Mononuclear cell (primary cell): ENCODE measurements around the gene RNF145. TPM values are rescaled to one million over a fixed set of nuclear protein-coding genes. Genes with fewer than 3 reads are reported as not detected.
"Not testable (repeated sequence)": the region's sequence is repeated elsewhere in the genome, so short reads cannot be mapped to it uniquely, and the experiment has no call there.

Experiments
- H3K27me3 ChIP-seq: 2 replicates; pipeline ENCODE4 v1.6.0; 2011; ENCODE audit warnings: low read length, control low read depth; ENCODE audit not compliant: insufficient read depth
- H3K4me1 ChIP-seq: 2 replicates; pipeline ENCODE4 v1.5.1; 2011; ENCODE audit warnings: mild to moderate bottlenecking, low read length, control low read depth; ENCODE audit not compliant: insufficient read depth
- H3K4me3 ChIP-seq: 2 replicates; pipeline ENCODE4 v1.5.1; 2011; ENCODE audit warnings: mild to moderate bottlenecking, low read length, moderate library complexity
- H3K9me3 ChIP-seq: 2 replicates; pipeline ENCODE4 v1.5.1; 2011; ENCODE audit warnings: low read depth, mild to moderate bottlenecking, control low read depth, low read length
- total RNA-seq: library from RNA; depleted of rRNA; stranded (reverse); fragments of >200 nt; gene quantifications from one replicate; pipeline ENCODE4 v1.2.3, GENCODE V29; 2012

The RNF145 gene
- total RNA-seq, 1 donor = 26.4 TPM

GRCh38 chr5:159230657-159231056 is 21.3 kb upstream of the RNF145 start:
- H3K4me3 ChIP-seq = no peak overlapping the region
- no peaks in the 10 kb centered on the region for H3K4me1 ChIP-seq
- H3K27me3 ChIP-seq = no peaks in the 10 kb centered on the region
- H3K9me3 ChIP-seq = no peaks in the 10 kb centered on the region

GRCh38 chr5:159228097-159228496 is 18.7 kb upstream of the RNF145 start:
- H3K9me3 ChIP-seq, H3K4me3 ChIP-seq, H3K4me1 ChIP-seq, H3K27me3 ChIP-seq: not testable (repeated sequence)

- H3K4me1 ChIP-seq = no peaks in the 10 kb centered on the region
- H3K9me3 ChIP-seq = no peaks in the 10 kb centered on the region
- H3K4me3 ChIP-seq = no peak overlapping the region
- H3K27me3 ChIP-seq = no peaks in the 10 kb centered on the region
These were observed 18.1 kb upstream of the RNF145 start for GRCh38 chr5:159227452-159227851.

GRCh38 chr5:159226451-159226850 is 17.1 kb upstream of the RNF145 start:
- no peaks in the 10 kb centered on the region for H3K4me1 ChIP-seq
- no peaks in the 10 kb centered on the region for H3K27me3 ChIP-seq
- no peaks in the 10 kb centered on the region for H3K9me3 ChIP-seq
- no peak overlapping the region for H3K4me3 ChIP-seq

GRCh38 chr5:159224471-159224870 is 15.1 kb upstream of the RNF145 start:
- H3K4me1 ChIP-seq = no peaks in the 10 kb centered on the region
- H3K4me3 ChIP-seq = no peak overlapping the region
- H3K27me3 ChIP-seq = no peaks in the 10 kb centered on the region
- H3K9me3 ChIP-seq = no peaks in the 10 kb centered on the region

GRCh38 chr5:159223469-159223868 is 14.1 kb upstream of the RNF145 start:
- Histone ChIP-seq H3K4me3 (no peak overlapping the region), H3K4me1 (no peaks in the 10 kb centered on the region), H3K9me3 (no peaks in the 10 kb centered on the region), H3K27me3 (no peaks in the 10 kb centered on the region)

GRCh38 chr5:159220206-159220605 is 10.9 kb upstream of the RNF145 start:
- Histone ChIP-seq H3K4me1 (peaks cover 5% of the 10 kb centered on the region), H3K4me3 (no peak overlapping the region), H3K27me3 (no peaks in the 10 kb centered on the region), H3K9me3 (no peaks in the 10 kb centered on the region)

- no peak overlapping the region for H3K4me3 ChIP-seq
- H3K4me1 ChIP-seq = peaks cover 5% of the 10 kb centered on the region
- no peaks in the 10 kb centered on the region for H3K9me3 ChIP-seq
- no peaks in the 10 kb centered on the region for H3K27me3 ChIP-seq
These were observed 9.3 kb upstream of the RNF145 start for GRCh38 chr5:159218595-159219023.

- no peak overlapping the region for H3K4me3 ChIP-seq
- peaks cover 8% of the 10 kb centered on the region for H3K4me1 ChIP-seq
- H3K9me3 ChIP-seq = no peaks in the 10 kb centered on the region
- H3K27me3 ChIP-seq = no peaks in the 10 kb centered on the region
These were observed 7.9 kb upstream of the RNF145 start for GRCh38 chr5:159217236-159217635.

GRCh38 chr5:159216454-159216853 is 7.1 kb upstream of the RNF145 start:
- no peak overlapping the region for H3K4me3 ChIP-seq
- no peaks in the 10 kb centered on the region for H3K9me3 ChIP-seq
- no peaks in the 10 kb centered on the region for H3K27me3 ChIP-seq
- H3K4me1 ChIP-seq = peaks cover 16% of the 10 kb centered on the region

- H3K9me3 ChIP-seq = no peaks in the 10 kb centered on the region
- H3K4me3 ChIP-seq = no peak overlapping the region
These were observed 6.5 kb upstream of the RNF145 start for GRCh38 chr5:159215886-159216285.

GRCh38 chr5:159214486-159215271 is 5.3 kb upstream of the RNF145 start:
- H3K4me3 ChIP-seq = no peak overlapping the region
- peaks cover 34% of the 10 kb centered on the region for H3K4me1 ChIP-seq
- no peaks in the 10 kb centered on the region for H3K27me3 ChIP-seq
- H3K9me3 ChIP-seq = no peaks in the 10 kb centered on the region

More at GRCh38 chr5:159215886-159216285, 6.5 kb upstream of the RNF145 start:
- Histone ChIP-seq H3K27me3 (no peaks in the 10 kb centered on the region), H3K4me1 (peaks cover 22% of the 10 kb centered on the region)

- no peaks in the 10 kb centered on the region for H3K27me3 ChIP-seq
These were observed 3.5 kb upstream of the RNF145 start for GRCh38 chr5:159212657-159213462.

GRCh38 chr5:159211729-159212174 is 2.4 kb upstream of the RNF145 start:
- Histone ChIP-seq H3K27me3 (no peaks in the 10 kb centered on the region), H3K4me3 (no peak overlapping the region), H3K4me1 (peaks cover 41% of the 10 kb centered on the region), H3K9me3 (no peaks in the 10 kb centered on the region)

More at GRCh38 chr5:159212657-159213462, 3.5 kb upstream of the RNF145 start:
- no peaks in the 10 kb centered on the region for H3K9me3 ChIP-seq
- H3K4me3 ChIP-seq = no peak overlapping the region
- H3K4me1 ChIP-seq = peaks cover 35% of the 10 kb centered on the region

GRCh38 chr5:159210846-159211245 is 1.5 kb upstream of the RNF145 start:
- Histone ChIP-seq H3K27me3 (no peaks in the 10 kb centered on the region), H3K9me3 (no peaks in the 10 kb centered on the region), H3K4me3 (no peak overlapping the region), H3K4me1 (peaks cover 45% of the 10 kb centered on the region)
